22Rv1 (cell line): ENCODE results near the gene COL5A3.

Experiments
- H3K27ac ChIP-seq: fragments of 450-650 bp; 2 replicates; pipeline ENCODE4 v1.5.1; 2017
- ZFX ChIP-seq: fragments of 450-650 bp; IDR thresholded peaks from 2 replicates; pipeline ENCODE4 v1.6.1; 2017; ENCODE audit warnings: antibody characterized with exemption, borderline replicate concordance
- TF ChIP-seq, protein P1 (sequence below): fragments of 450-650 bp; IDR thresholded peaks from 2 replicates; pipeline ENCODE4 v1.5.1; 2017; ENCODE audit warnings: mild to moderate bottlenecking

The COL5A3 gene

DNA sequence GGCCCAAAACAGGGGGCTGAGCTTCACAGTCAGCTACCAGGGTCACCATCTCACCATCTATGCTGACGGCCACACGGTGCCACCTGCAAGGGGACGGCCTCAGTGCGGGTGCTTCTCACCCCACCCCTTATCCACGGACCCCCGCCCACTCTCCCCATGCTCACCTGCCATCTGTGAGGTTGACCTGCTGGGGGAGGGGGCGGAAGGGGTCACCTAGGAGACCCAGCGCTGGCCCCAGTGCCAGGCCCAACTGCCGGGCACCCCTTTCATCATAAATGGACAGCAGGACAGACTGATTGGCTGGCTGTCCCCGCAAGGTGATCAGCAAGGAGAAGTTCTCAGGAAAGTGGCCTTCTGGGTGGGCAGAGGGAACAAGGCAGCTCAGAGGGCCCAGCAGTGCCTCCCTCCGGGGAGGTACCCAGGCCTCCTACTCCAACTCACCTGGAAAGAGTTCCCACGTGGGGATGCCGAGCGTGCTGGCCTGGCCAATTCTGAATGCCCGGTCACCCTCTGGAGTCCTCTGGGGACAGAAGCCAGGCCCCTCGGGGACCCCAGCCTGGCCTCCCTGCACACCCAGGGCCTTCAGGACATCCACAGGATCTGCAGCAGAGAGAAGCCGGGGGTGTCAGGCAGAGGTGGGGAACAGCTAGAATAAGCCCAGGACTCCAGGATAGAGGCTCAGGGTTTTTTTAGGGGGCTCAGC, 4.5 kb downstream of the COL5A3 start:
- no peak overlapping the region for H3K27ac ChIP-seq
- TF ChIP-seq ZFX = no peak
- TF ChIP-seq, protein P1, sequence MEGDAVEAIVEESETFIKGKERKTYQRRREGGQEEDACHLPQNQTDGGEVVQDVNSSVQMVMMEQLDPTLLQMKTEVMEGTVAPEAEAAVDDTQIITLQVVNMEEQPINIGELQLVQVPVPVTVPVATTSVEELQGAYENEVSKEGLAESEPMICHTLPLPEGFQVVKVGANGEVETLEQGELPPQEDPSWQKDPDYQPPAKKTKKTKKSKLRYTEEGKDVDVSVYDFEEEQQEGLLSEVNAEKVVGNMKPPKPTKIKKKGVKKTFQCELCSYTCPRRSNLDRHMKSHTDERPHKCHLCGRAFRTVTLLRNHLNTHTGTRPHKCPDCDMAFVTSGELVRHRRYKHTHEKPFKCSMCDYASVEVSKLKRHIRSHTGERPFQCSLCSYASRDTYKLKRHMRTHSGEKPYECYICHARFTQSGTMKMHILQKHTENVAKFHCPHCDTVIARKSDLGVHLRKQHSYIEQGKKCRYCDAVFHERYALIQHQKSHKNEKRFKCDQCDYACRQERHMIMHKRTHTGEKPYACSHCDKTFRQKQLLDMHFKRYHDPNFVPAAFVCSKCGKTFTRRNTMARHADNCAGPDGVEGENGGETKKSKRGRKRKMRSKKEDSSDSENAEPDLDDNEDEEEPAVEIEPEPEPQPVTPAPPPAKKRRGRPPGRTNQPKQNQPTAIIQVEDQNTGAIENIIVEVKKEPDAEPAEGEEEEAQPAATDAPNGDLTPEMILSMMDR = no peak

DNA sequence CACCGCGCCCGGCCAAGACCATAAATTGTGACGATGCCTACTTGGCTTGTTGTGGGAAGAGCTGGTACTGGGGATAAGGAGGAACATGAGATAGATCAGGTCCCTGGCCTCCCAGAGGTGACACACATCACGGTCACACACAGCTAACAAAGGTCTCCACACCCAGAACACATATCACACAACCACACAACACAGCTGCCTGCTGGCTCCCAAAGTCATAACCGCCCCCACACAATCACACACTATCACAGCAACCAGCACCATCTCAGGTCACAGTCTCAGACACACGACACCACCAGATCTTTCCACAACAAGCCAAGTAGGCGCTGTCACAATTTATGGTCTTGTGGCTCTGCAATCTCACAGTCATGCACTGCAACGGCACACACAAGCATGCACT, 5.7 kb downstream of the COL5A3 start:
- no peak for TF ChIP-seq ZFX
- TF ChIP-seq, protein P1 = no peak
- no peak overlapping the region for H3K27ac ChIP-seq

DNA sequence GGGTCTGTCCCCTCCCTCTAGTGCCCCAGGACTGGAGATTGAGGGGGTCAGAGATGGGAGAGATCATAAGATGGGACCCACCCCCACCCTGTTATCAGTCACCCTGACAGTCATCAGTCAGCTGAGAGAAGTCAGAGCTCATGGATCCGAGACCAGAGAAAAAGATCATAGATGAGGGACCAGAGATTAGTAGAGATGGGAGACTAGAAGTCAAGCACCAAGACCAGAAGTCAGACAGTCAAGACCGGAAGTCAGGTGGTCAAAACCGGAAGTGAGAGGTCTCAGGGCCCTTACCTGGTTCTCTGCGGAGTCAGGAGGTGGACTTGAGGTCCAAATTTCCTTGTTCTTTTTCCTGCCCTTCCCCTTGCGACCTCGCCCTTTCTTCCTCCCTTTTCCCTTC, 7.0 kb downstream of the COL5A3 start:
- H3K27ac ChIP-seq = no peak overlapping the region
- no peak for TF ChIP-seq ZFX
- TF ChIP-seq, protein P1 = no peak

DNA sequence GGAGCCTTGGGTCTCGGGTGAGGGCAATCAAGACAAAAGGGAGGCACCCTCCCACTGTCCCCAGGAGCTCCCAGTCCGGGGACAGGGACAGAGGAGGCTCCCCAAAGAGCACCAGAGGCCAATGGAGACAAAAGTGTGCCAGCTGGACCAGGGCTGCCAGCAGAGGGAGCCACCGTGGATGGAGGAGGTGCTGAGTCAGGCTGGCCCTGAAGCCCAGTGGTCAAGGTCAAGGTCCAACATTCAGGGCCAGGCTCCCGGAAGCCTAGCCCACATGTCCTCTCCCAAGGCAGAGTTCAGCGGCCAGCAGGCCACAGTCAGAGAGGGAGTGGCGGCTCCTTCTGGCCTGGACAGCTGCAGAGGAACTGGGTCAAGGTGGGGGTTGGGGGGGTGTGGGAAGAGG, 8.4 kb downstream of the COL5A3 start:
- no peak overlapping the region for H3K27ac ChIP-seq
- no peak for TF ChIP-seq ZFX
- TF ChIP-seq, protein P1 = peak; percentile 47; the same call in 1 of the 2 replicates

DNA sequence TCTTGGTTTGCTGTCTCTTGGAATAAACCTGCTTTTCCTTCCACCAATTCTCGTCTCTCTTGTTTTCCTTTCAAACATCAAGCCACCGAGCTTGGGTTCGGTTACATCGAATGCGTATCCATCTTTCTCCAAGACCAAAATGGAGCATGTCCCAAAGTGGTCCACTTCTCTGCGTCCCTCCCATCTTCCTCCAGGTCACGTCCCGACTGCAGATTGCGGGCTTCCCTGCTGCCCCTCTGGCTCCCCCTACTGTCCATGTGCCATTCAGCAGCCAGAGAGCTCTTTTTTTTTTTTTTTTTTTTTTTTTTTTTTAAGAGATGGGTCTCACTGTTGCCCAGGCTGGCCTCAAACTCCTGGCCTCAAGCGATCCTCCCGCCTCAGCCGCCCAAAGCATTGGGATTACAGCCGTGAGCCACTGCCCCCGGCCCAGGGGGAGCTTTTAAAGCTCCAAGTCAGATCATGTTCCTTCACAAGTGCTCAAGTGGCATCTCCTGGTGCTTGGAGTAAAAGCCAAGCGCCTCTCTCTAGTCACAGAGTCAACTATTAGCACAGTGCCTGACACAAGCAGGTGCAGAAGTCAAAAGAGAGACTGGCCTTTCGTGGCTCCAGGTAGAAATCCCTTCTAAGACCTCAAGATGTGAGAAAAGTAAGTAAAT, 10.0 kb downstream of the COL5A3 start:
- TF ChIP-seq ZFX = no peak
- TF ChIP-seq, protein P1 = peak; percentile 97
- no peak overlapping the region for H3K27ac ChIP-seq

DNA sequence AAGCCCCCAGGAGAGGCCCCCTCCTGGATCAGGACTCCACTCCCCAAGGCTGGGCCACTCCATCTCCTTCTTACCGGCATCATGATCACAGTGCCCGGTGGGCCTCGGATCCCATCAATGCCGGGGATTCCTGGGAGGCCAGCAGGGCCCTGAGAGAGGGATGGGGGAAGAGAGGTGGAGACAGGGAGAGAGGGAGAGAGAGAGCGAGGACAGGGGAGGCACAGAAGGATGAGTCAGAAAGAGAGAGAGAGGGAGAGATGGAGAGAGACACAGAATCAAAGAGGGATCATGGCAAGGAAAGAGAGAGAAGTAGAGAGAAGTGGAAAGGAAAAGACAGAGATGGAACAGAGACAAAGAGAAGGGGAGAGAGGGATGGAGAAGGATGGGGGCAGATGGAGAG, 13.8 kb downstream of the COL5A3 start:
- no peak overlapping the region for H3K27ac ChIP-seq
- TF ChIP-seq, protein P1 = no peak
- TF ChIP-seq ZFX = no peak

DNA sequence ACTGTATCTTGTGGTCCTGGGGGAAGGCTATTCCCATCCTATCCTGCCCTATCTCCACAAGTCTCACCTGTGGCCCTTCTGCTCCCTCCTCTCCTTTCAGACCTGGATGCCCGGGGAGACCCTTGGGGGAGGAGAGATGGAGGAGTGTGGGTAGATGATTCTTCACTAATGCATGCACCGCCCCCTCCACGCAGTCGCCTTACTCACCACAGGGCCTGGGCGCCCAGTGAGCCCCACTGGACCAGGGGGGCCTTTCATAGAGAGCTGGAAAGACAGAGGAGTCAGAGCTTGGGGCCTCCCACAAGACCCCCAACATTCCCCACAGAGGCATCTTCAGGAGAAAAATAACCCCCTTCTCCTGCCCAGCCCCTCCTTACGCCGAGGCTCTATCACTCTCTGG, 14.3 kb downstream of the COL5A3 start:
- H3K27ac ChIP-seq = no peak overlapping the region
- TF ChIP-seq ZFX = no peak
- TF ChIP-seq, protein P1 = no peak
